HG03039 (cell line): ENCODE data around the gene RGS13.

Experiments used
- ATAC-seq: cut with Tn5 transposase; IDR thresholded peaks from one replicate; pipeline ENCODE4 v1.9.1; 2021; ENCODE audit warnings: mild to moderate bottlenecking, moderate library complexity; ENCODE audit not compliant: unreplicated experiment

The RGS13 gene

GRCh38 chr1:192626366-192627179, 9.4 kb upstream of the RGS13 start:
- ATAC-seq = peak; percentile 78

GRCh38 chr1:192627901-192628300, 8.0 kb upstream of the RGS13 start:
- no peak for ATAC-seq

- ATAC-seq = no peak
These were observed 7.4 kb upstream of the RGS13 start for GRCh38 chr1:192628396-192629057.

- ATAC-seq = no peak
These were observed 6.3 kb upstream of the RGS13 start for GRCh38 chr1:192629612-192630011.

GRCh38 chr1:192630521-192631287, 5.2 kb upstream of the RGS13 start:
- ATAC-seq = no peak

GRCh38 chr1:192631749-192632148, 4.2 kb upstream of the RGS13 start:
- no peak for ATAC-seq

- ATAC-seq = no peak
These were observed 3.8 kb upstream of the RGS13 start for GRCh38 chr1:192632188-192632587.

GRCh38 chr1:192632641-192633532, 3.1 kb upstream of the RGS13 start:
- ATAC-seq = no peak

GRCh38 chr1:192633533-192634253, 2.3 kb upstream of the RGS13 start:
- ATAC-seq = no peak

- no peak for ATAC-seq
These were observed 906 bp upstream of the RGS13 start for GRCh38 chr1:192635041-192635440.

GRCh38 chr1:192639607-192640368, 3.8 kb downstream of the RGS13 start:
- peak; percentile 96 for ATAC-seq

GRCh38 chr1:192652159-192652558, 16.2 kb downstream of the RGS13 start:
- ATAC-seq = no peak

- ATAC-seq = no peak
These were observed 18.2 kb downstream of the RGS13 start for GRCh38 chr1:192654120-192654519.

- ATAC-seq = no peak
These were observed 18.8 kb downstream of the RGS13 start for GRCh38 chr1:192654591-192655251.

- no peak for ATAC-seq
These were observed 21.8 kb downstream of the RGS13 start for GRCh38 chr1:192657760-192658159.

- no peak for ATAC-seq
These were observed 22.3 kb downstream of the RGS13 start for GRCh38 chr1:192658255-192658654.

GRCh38 chr1:192660613-192661012, 24.7 kb downstream of the RGS13 start:
- ATAC-seq = no peak

GRCh38 chr1:192668409-192668983, 32.5 kb downstream of the RGS13 start:
- no peak for ATAC-seq
